SW480 (cell line): Measurements from ENCODE around the gene PXYLP1.

Experiments used
- DNase-seq: peaks from one replicate; pipeline ENCODE4 v3.0.0-alpha.2; 2016; ENCODE audit warnings: low spot score

PXYLP1 gene

GRCh38 chr3:141228395-141228794, 3.2 kb upstream of the PXYLP1 start:
- no peak for DNase-seq

- no peak for DNase-seq
Observed at GRCh38 chr3:141229132-141229531, 2.5 kb upstream of the PXYLP1 start.

GRCh38 chr3:141230293-141230692, 1.3 kb upstream of the PXYLP1 start:
- no peak for DNase-seq

GRCh38 chr3:141231952-141232823, 563 bp downstream of the PXYLP1 start:
- DNase-seq: peak; percentile 52

GRCh38 chr3:141233457-141234161, 2.0 kb downstream of the PXYLP1 start:
- no peak for DNase-seq

GRCh38 chr3:141234283-141234682, 2.7 kb downstream of the PXYLP1 start:
- DNase-seq: no peak

- DNase-seq: no peak
Observed at GRCh38 chr3:141235661-141236171, 4.1 kb downstream of the PXYLP1 start.

- no peak for DNase-seq
Observed at GRCh38 chr3:141236361-141236760, 4.7 kb downstream of the PXYLP1 start.

GRCh38 chr3:141237701-141238521, 6.3 kb downstream of the PXYLP1 start:
- DNase-seq: no peak

- DNase-seq: no peak
Observed at GRCh38 chr3:141239511-141240281, 8.1 kb downstream of the PXYLP1 start.

- DNase-seq: no peak
Observed at GRCh38 chr3:141240286-141240685, 8.7 kb downstream of the PXYLP1 start.

- no peak for DNase-seq
Observed at GRCh38 chr3:141240687-141241615, 9.3 kb downstream of the PXYLP1 start.

GRCh38 chr3:141241616-141242376, 10.2 kb downstream of the PXYLP1 start:
- DNase-seq: no peak

GRCh38 chr3:141242377-141243092, 10.9 kb downstream of the PXYLP1 start:
- no peak for DNase-seq

GRCh38 chr3:141243271-141243707, 11.7 kb downstream of the PXYLP1 start:
- peak; percentile 34 for DNase-seq

- no peak for DNase-seq
Observed at GRCh38 chr3:141246224-141246957, 14.8 kb downstream of the PXYLP1 start.

- no peak for DNase-seq
Observed at GRCh38 chr3:141246958-141247301, 15.3 kb downstream of the PXYLP1 start.

- no peak for DNase-seq
Observed at GRCh38 chr3:141248064-141248463, 16.4 kb downstream of the PXYLP1 start.
